ENCODE results near the gene CUZD1.

DNA sequence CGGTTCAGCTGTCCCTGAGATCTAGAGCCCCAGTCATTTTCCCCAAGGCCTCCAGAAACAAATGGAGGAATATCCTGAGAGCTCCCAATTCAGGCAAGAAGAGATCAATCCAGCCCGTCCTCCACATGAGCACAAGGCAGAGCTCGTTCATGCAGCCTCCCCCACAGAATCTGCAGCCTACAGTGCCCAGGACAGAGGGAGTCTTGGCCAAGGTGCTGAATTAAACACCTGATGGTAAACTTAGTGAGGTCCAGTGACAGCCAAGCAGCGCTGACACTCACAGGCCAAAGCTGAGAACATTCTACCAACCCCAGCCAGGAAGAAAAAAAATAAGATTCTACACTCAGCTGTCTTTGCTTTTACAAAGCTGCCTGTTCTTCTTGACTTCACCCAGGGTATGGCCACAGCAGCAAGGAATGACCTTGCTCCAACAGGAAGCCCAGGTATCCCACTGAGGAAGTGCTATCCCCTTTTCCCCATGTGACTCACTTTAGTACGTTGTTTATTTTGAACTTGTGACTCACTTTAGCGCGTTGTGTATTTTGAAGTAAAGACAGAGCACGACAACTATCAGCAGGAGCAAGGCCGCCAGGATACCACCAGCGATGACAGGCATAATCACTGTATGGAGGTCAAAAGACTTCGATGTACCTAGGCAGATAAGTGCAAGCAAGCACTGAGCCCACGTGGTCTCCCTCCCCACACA, 4.4 kb upstream of the CUZD1 start:
- TF ChIP-seq, protein P1, sequence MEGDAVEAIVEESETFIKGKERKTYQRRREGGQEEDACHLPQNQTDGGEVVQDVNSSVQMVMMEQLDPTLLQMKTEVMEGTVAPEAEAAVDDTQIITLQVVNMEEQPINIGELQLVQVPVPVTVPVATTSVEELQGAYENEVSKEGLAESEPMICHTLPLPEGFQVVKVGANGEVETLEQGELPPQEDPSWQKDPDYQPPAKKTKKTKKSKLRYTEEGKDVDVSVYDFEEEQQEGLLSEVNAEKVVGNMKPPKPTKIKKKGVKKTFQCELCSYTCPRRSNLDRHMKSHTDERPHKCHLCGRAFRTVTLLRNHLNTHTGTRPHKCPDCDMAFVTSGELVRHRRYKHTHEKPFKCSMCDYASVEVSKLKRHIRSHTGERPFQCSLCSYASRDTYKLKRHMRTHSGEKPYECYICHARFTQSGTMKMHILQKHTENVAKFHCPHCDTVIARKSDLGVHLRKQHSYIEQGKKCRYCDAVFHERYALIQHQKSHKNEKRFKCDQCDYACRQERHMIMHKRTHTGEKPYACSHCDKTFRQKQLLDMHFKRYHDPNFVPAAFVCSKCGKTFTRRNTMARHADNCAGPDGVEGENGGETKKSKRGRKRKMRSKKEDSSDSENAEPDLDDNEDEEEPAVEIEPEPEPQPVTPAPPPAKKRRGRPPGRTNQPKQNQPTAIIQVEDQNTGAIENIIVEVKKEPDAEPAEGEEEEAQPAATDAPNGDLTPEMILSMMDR (IDR thresholded peaks at IDR 0.05; ENCODE audit: borderline replicate concordance, extremely low read depth, low read length, poor library complexity, severe bottlenecking): no peak
- TF ChIP-seq EZH2 (IDR thresholded peaks at IDR 0.05; ENCODE audit: borderline replicate concordance, low read depth, low read length, severe bottlenecking): no peak
